HG02970 (cell line): ENCODE results near the gene LRP5.

Source experiments
- ATAC-seq: cut with Tn5 transposase; IDR thresholded peaks from one replicate; pipeline ENCODE4 v1.9.1; 2021; ENCODE audit warnings: mild to moderate bottlenecking, moderate library complexity, moderate number of reproducible peaks; ENCODE audit not compliant: unreplicated experiment, low FRiP score

LRP5 gene

DNA sequence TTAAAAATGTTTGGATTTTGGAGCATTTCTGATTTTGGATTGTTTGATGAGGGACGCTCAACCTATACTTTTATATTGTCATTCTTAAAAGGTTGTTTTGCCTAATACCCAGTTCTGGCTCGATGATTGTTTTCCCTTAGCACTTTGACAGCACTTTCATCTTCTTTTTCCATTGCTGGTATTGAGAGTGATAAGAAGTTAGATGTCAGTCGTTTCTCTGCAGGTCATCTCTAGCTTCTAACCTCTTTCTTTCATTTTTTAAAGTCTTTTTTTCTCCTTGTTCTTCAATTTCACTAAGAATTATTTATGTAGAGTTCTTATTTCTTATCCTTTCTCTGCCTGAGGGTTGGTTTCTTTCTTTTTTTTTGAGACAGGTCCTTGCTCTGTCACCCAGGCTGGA lies 167.0 kb downstream of the LRP5 start:
- no peak for ATAC-seq

DNA sequence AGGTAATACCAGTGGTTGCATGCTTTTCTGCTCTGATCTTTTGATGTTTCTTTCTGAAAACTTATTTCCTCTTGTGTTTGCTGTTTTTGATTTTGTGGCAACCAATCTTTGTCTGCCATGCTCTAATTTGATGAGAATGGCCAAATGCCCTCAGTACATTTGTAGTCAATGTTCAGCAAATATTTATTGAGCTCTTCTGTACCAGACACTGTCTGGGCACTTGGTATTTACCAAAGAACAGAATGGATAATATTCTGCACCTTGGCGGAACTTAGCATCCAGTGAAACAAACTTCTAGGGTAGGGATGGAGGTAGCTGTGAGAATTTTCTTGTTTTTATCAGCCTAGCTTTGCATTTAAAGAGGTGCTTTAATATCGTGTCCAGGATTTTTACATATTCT lies 167.8 kb downstream of the LRP5 start:
- no peak for ATAC-seq

GRCh38 chr11:68480852-68481510 lies 168.6 kb downstream of the LRP5 start:
- no peak for ATAC-seq

- no peak for ATAC-seq
These were observed 169.3 kb downstream of the LRP5 start for GRCh38 chr11:68481579-68482240.

DNA sequence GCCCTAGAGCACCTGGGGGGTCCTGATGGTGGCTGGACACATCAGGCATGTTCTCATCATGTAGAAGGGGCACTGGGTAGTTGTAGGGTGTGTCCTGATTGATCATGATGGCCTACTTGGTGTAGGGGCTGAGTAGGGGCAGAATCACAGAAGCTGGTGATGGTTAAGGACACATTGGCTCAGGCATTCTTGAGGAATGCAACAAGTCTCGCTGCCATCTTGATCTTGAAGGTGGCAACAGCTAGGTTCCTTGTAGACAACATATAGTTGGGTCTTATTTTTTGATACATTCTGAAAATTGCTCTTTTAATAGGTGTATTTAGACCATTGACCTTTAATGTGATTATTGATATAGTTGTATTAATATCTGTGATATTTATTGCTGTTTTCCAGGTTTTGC lies 176.2 kb downstream of the LRP5 start:
- ATAC-seq: no peak

DNA sequence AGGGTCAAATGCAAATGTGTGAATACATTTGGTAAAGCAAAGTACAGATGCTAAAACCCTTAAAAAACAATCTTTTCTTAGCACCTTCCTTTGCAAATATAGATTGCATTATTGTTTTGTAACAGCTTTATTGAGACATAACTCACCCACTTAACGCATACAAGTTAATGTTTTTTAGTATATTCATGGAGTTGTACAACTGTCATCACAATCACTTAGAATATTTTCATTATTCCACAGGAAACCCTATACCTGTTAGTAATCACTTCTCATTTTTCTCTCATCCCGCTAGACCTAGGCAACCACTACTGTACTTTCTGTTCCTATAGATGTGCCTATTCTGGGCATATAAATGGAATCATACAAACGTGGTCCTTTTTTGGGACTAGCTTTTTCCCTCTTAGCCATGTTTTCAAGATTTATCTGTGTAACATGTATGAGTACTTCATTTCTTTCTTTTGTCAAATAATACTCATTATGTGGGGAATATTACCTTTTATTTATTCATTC lies 182.9 kb downstream of the LRP5 start:
- no peak for ATAC-seq

DNA sequence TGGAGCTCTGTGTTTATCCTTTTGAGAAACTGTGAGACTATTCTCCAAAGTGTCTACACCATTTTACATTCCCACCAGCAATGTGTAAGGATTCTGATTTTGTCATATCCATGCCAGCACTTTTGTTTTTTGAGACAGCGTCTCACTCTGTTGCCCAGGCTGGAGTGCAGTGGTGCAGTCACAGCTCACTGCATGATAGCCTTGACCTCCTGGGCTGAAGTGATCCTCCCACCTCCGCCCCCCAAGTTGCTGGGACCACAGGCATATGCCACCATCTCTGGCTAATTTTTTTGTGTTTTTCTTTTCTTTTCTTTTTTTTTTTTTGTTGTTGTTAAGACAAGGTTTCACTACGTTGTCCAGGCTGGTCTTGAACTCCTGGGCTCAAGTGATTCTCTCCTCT lies 183.5 kb downstream of the LRP5 start:
- ATAC-seq: no peak

- no peak for ATAC-seq
These were observed 185.4 kb downstream of the LRP5 start for GRCh38 chr11:68497761-68498160.

- no peak for ATAC-seq
These were observed 185.9 kb downstream of the LRP5 start for GRCh38 chr11:68498321-68498720.
